NCI-H1417 treated with DMSO at 0.1 percent for 48 hours (cell line): ENCODE measurements around the gene ADGRG6.
"Not testable (repeated sequence)": the region's sequence is repeated elsewhere in the genome, so short reads cannot be mapped to it uniquely, and the experiment has no call there.

Experiments used
- DNase-seq: peaks from one replicate; lab custom pipeline; 2025; lab: John Stamatoyannopoulos, UW

ADGRG6 gene

GRCh38 chr6:142301651-142302391 is at the start of gene ADGRG6:
ADGRG6 (plus strand) TSS chr6:142302007; CDS start chr6:142302330, 323 bp downstream.
- no peak for DNase-seq

- DNase-seq: no peak
Observed at GRCh38 chr6:142254513-142254912, 47.3 kb upstream of the ADGRG6 start.

- no peak for DNase-seq
Observed at GRCh38 chr6:142255785-142256184, 46.0 kb upstream of the ADGRG6 start.

- no peak for DNase-seq
Observed at GRCh38 chr6:142258305-142258704, 43.5 kb upstream of the ADGRG6 start.

GRCh38 chr6:142258757-142259156 is 43.0 kb upstream of the ADGRG6 start:
- DNase-seq: no peak

- DNase-seq: no peak
Observed at GRCh38 chr6:142260748-142261147, 41.1 kb upstream of the ADGRG6 start.

GRCh38 chr6:142262231-142262630 is 39.6 kb upstream of the ADGRG6 start:
- no peak for DNase-seq

- DNase-seq: no peak
Observed at GRCh38 chr6:142265476-142265875, 36.3 kb upstream of the ADGRG6 start.

GRCh38 chr6:142266060-142266459 is 35.7 kb upstream of the ADGRG6 start:
- no peak for DNase-seq

- DNase-seq: no peak
Observed at GRCh38 chr6:142271476-142271875, 30.3 kb upstream of the ADGRG6 start.

- DNase-seq: no peak
Observed at GRCh38 chr6:142274656-142275055, 27.2 kb upstream of the ADGRG6 start.

GRCh38 chr6:142275236-142276006 is 26.4 kb upstream of the ADGRG6 start:
- DNase-seq: no peak

GRCh38 chr6:142276256-142276655 is 25.6 kb upstream of the ADGRG6 start:
- DNase-seq: no peak

GRCh38 chr6:142279350-142280180 is 22.2 kb upstream of the ADGRG6 start:
- DNase-seq: no peak

GRCh38 chr6:142280265-142280664 is 21.5 kb upstream of the ADGRG6 start:
- no peak for DNase-seq

GRCh38 chr6:142280927-142281326 is 20.9 kb upstream of the ADGRG6 start:
- no peak for DNase-seq

- DNase-seq: not testable (repeated sequence)
Observed at GRCh38 chr6:142283138-142283537, 18.7 kb upstream of the ADGRG6 start.

- no peak for DNase-seq
Observed at GRCh38 chr6:142284419-142284818, 17.4 kb upstream of the ADGRG6 start.

- no peak for DNase-seq
Observed at GRCh38 chr6:142285235-142286087, 16.3 kb upstream of the ADGRG6 start.

GRCh38 chr6:142286088-142286409 is 15.8 kb upstream of the ADGRG6 start:
- DNase-seq: no peak

- no peak for DNase-seq
Observed at GRCh38 chr6:142289687-142290086, 12.1 kb upstream of the ADGRG6 start.

- DNase-seq: no peak
Observed at GRCh38 chr6:142290851-142291250, 11.0 kb upstream of the ADGRG6 start.
